ENCODE results near the gene SMIM8. TPM values are rescaled to one million over a fixed set of nuclear protein-coding genes. Genes with fewer than 3 reads are reported as not detected.
A peak's percentile ranks its signal among the peaks of the same experiment; 100 is the strongest.
"Not testable (repeated sequence)": the region's sequence is repeated elsewhere in the genome, so short reads cannot be mapped to it uniquely, and the experiment has no call there.

The SMIM8 gene
- total RNA-seq, 1 experiment from 2014 or later: 5.0 TPM

GRCh38 chr6:87293526-87293925 lies 28.9 kb upstream of the SMIM8 start:
- Histone ChIP-seq H3K4me2 (ENCODE audit: low read length) (no peak overlapping the region; the same call in 1 of the 2 replicates), H3K27ac (ENCODE audit: low read length) (no peak overlapping the region), H3K4me3 (ENCODE audit: low read length) (no peak overlapping the region), H3K27me3 (ENCODE audit: low read length) (0 out of 2 replicates have a peak, but pooled peaks cover 3% of the 10 kb centered on the region), H3F3A (ENCODE audit: low read length, unreplicated experiment) (no peaks in the 10 kb centered on the region), H4K20me1 (ENCODE audit: low read length) (no peaks in the 10 kb centered on the region), H3K36me3 (ENCODE audit: low read depth, low read length) (no peaks in the 10 kb centered on the region), H2AFZ (ENCODE audit: low read length) (no peak overlapping the region), H3K9me2 (replicated peaks; ENCODE audit: low read length) (no peaks in the 10 kb centered on the region), H3K9ac (ENCODE audit: low read length) (no peak overlapping the region), H3K4me1 (ENCODE audit: insufficient read depth, low read length) (no peaks in the 10 kb centered on the region), H3K79me2 (ENCODE audit: low read length) (no peaks in the 10 kb centered on the region), H3K9me3 (ENCODE audit: low read length) (no peaks in the 10 kb centered on the region)
- intact Hi-C loops (cut with micrococcal nuclease): no loop called here
- BruUV-seq (replicated peaks): no TSS peak
- peak; percentile 66 for DNase-seq
- TF ChIP-seq EZH2phosphoT487 (IDR thresholded peaks at IDR 0.05; ENCODE audit: borderline replicate concordance, low read length) (no peak), CTCF (conservative IDR thresholded peaks at IDR 0.05; ENCODE audit: low read depth, low read length) (no peak), EZH2 (IDR thresholded peaks at IDR 0.05; ENCODE audit: low read length, unreplicated experiment) (no peak)
- peak; percentile 43; the same call in 1 of the 2 replicates for ATAC-seq
- POLR2A ChIA-PET (ENCODE audit: unreplicated experiment): no interaction called here
- CTCF ChIA-PET: no interaction called here

- ATAC-seq (no peak), DNase-seq (no peak)
- ChIA-PET POLR2A (ENCODE audit: unreplicated experiment) (no interaction called here), CTCF (no interaction called here)
- intact Hi-C loops (cut with micrococcal nuclease): no loop called here
- no peak overlapping the region for H3K4me2 ChIP-seq (ENCODE audit: low read length)
- H3K4me1 ChIP-seq (ENCODE audit: insufficient read depth, low read length): no peaks in the 10 kb centered on the region
- no peaks in the 10 kb centered on the region for H3F3A ChIP-seq (ENCODE audit: low read length, unreplicated experiment)
- no peaks in the 10 kb centered on the region for H3K9me2 ChIP-seq (replicated peaks; ENCODE audit: low read length)
- H3K9ac ChIP-seq (ENCODE audit: low read length): no peak overlapping the region
- no TSS peak for BruUV-seq (replicated peaks)
- no peaks in the 10 kb centered on the region for H3K9me3 ChIP-seq (ENCODE audit: low read length)
- H3K36me3 ChIP-seq (ENCODE audit: low read depth, low read length): no peaks in the 10 kb centered on the region
- peaks cover 20% of the 10 kb centered on the region; the same call in 1 of the 2 replicates for H3K27me3 ChIP-seq (ENCODE audit: low read length)
- no peak for TF ChIP-seq CTCF (conservative IDR thresholded peaks at IDR 0.05; ENCODE audit: low read depth, low read length)
- TF ChIP-seq EZH2 (IDR thresholded peaks at IDR 0.05; ENCODE audit: low read length, unreplicated experiment): no peak
- no peak for TF ChIP-seq EZH2phosphoT487 (IDR thresholded peaks at IDR 0.05; ENCODE audit: borderline replicate concordance, low read length)
- no peak overlapping the region for H2AFZ ChIP-seq (ENCODE audit: low read length)
- H3K79me2 ChIP-seq (ENCODE audit: low read length): no peaks in the 10 kb centered on the region
- H3K27ac ChIP-seq (ENCODE audit: low read length): no peak overlapping the region
- H4K20me1 ChIP-seq (ENCODE audit: low read length): no peaks in the 10 kb centered on the region
- H3K4me3 ChIP-seq (ENCODE audit: low read length): no peak overlapping the region
These were observed 25.3 kb upstream of the SMIM8 start for GRCh38 chr6:87297119-87297518.

GRCh38 chr6:87301277-87301676 lies 21.1 kb upstream of the SMIM8 start:
- H4K20me1 ChIP-seq (ENCODE audit: low read length); BruUV-seq (replicated peaks); CTCF ChIA-PET; H2AFZ ChIP-seq (ENCODE audit: low read length); H3K79me2 ChIP-seq (ENCODE audit: low read length); DNase-seq; H3F3A ChIP-seq (ENCODE audit: low read length, unreplicated experiment); H3K4me2 ChIP-seq (ENCODE audit: low read length); H3K9ac ChIP-seq (ENCODE audit: low read length); ATAC-seq; H3K9me2 ChIP-seq (replicated peaks; ENCODE audit: low read length); H3K9me3 ChIP-seq (ENCODE audit: low read length); H3K36me3 ChIP-seq (ENCODE audit: low read depth, low read length); H3K27ac ChIP-seq (ENCODE audit: low read length); intact Hi-C loops (cut with micrococcal nuclease); POLR2A ChIA-PET (ENCODE audit: unreplicated experiment); H3K4me3 ChIP-seq (ENCODE audit: low read length); H3K4me1 ChIP-seq (ENCODE audit: insufficient read depth, low read length): not testable (repeated sequence)
- H3K27me3 ChIP-seq (ENCODE audit: low read length): peaks cover 20% of the 10 kb centered on the region; the same call in 1 of the 2 replicates
